Mesendoderm (in vitro differentiated cells): Measurements from ENCODE around the gene ADGRE2.

Experiments
- DNase-seq: peaks from one replicate; pipeline ENCODE4 v3.0.0; 2013
- H2AK5ac ChIP-seq: 2 replicates; pipeline ENCODE4 v1.6.1; 2013; ENCODE audit warnings: low read length, inconsistent platforms
- H2BK120ac ChIP-seq: 2 replicates; pipeline ENCODE4 v1.6.1; 2013; ENCODE audit warnings: low read depth, mild to moderate bottlenecking, low read length, moderate library complexity, mixed read lengths
- H2BK15ac ChIP-seq: replicated peaks from 2 replicates; pipeline ENCODE4 v1.6.1; 2013; ENCODE audit warnings: low read depth, mild to moderate bottlenecking, moderate library complexity
- H2BK5ac ChIP-seq: 2 replicates; pipeline ENCODE4 v1.6.1; 2013; ENCODE audit warnings: low read length, inconsistent platforms
- H3K18ac ChIP-seq: 2 replicates; pipeline ENCODE4 v1.6.1; 2013; ENCODE audit warnings: mild to moderate bottlenecking, low read length, mixed read lengths
- H3K23ac ChIP-seq: one replicate; pipeline ENCODE4 v1.6.1; 2013; ENCODE audit warnings: low read length
- H3K27ac ChIP-seq: 2 replicates; pipeline ENCODE4 v1.5.1; 2013; ENCODE audit warnings: low read depth, mild to moderate bottlenecking, inconsistent platforms, low read length, moderate library complexity
- H3K27me3 ChIP-seq: 2 replicates; pipeline ENCODE4 v1.6.1; 2013; ENCODE audit warnings: low read length, control low read depth, mild to moderate bottlenecking, inconsistent platforms; ENCODE audit not compliant: insufficient read depth, poor library complexity
- H3K36me3 ChIP-seq: 2 replicates; pipeline ENCODE4 v1.6.1; 2013; ENCODE audit warnings: low read length, inconsistent platforms; ENCODE audit not compliant: control insufficient read depth, insufficient read depth
- H3K4ac ChIP-seq: one replicate; pipeline ENCODE4 v1.6.1; 2013; ENCODE audit warnings: low read depth, mild to moderate bottlenecking, low read length, moderate library complexity
- H3K4me1 ChIP-seq: 2 replicates; pipeline ENCODE4 v1.6.1; 2013; ENCODE audit warnings: low read depth, low read length, inconsistent platforms; ENCODE audit not compliant: control insufficient read depth
- H3K4me2 ChIP-seq: 2 replicates; pipeline ENCODE4 v1.6.1; 2013; ENCODE audit warnings: low read length
- H3K4me3 ChIP-seq: 2 replicates; pipeline ENCODE4 v1.5.1; 2013; ENCODE audit warnings: mild to moderate bottlenecking, low read length
- H3K56ac ChIP-seq: one replicate; pipeline ENCODE4 v1.6.1; 2013; ENCODE audit warnings: low read length
- H3K79me1 ChIP-seq: 2 replicates; pipeline ENCODE4 v1.6.1; 2013; ENCODE audit warnings: low read length, inconsistent platforms
- H3K79me2 ChIP-seq: 2 replicates; pipeline ENCODE4 v1.6.1; 2013; ENCODE audit warnings: mild to moderate bottlenecking, low read length; ENCODE audit not compliant: control insufficient read depth, insufficient read depth
- H3K9ac ChIP-seq: 2 replicates; pipeline ENCODE4 v1.6.1; 2013; ENCODE audit warnings: low read length, inconsistent platforms
- H4K5ac ChIP-seq: one replicate; pipeline ENCODE4 v1.6.1; 2013; ENCODE audit warnings: low read length
- H4K8ac ChIP-seq: one replicate; pipeline ENCODE4 v1.6.1; 2013; ENCODE audit warnings: low read depth, mild to moderate bottlenecking, control low read depth, low read length, moderate library complexity
- WGBS: extraction: QIAGEN DNeasy Blood & Tissue Kit; methylation state at CpG from one replicate; pipeline ENCODE4 v1.1.7; 2013; ENCODE audit warnings: low lambda C conversion rate, missing lambda C conversion rate; ENCODE audit not compliant: insufficient coverage; ENCODE audit errors: extremely low coverage; 5-methylcytosine and 5-hydroxymethylcytosine counted together

ADGRE2 gene

GRCh38 chr19:14814982-14815652 lies 36.8 kb upstream of the ADGRE2 start:
- H3K18ac ChIP-seq: no peak overlapping the region
- no peak overlapping the region for H3K9ac ChIP-seq
- H3K4ac ChIP-seq: no peak overlapping the region
- no peaks in the 10 kb centered on the region for H3K79me1 ChIP-seq
- no peak overlapping the region for H3K4me3 ChIP-seq
- no peaks in the 10 kb centered on the region for H3K79me2 ChIP-seq
- no peak overlapping the region for H3K4me2 ChIP-seq
- H2BK120ac ChIP-seq: no peak overlapping the region
- no peak overlapping the region for H3K27ac ChIP-seq
- no peak overlapping the region for H2BK5ac ChIP-seq
- H3K56ac ChIP-seq: no peak overlapping the region
- no peak overlapping the region for H2AK5ac ChIP-seq
- no peak overlapping the region for H4K8ac ChIP-seq
- no CpG with 5 or more reads among the region's 2 CpGs for WGBS
- no peak overlapping the region for H4K5ac ChIP-seq
- no peak for DNase-seq
- H2BK15ac ChIP-seq: no peak overlapping the region
- H3K4me1 ChIP-seq: no peaks in the 10 kb centered on the region
- H3K23ac ChIP-seq: no peak overlapping the region
- no peaks in the 10 kb centered on the region for H3K27me3 ChIP-seq
- no peaks in the 10 kb centered on the region for H3K36me3 ChIP-seq

GRCh38 chr19:14809272-14810057 lies 31.1 kb upstream of the ADGRE2 start:
- Histone ChIP-seq H4K8ac (no peak overlapping the region), H3K56ac (no peak overlapping the region), H3K79me2 (no peaks in the 10 kb centered on the region), H3K18ac (no peak overlapping the region), H3K79me1 (no peaks in the 10 kb centered on the region), H3K27ac (no peak overlapping the region), H3K4me3 (no peak overlapping the region), H3K27me3 (no peaks in the 10 kb centered on the region), H3K36me3 (no peaks in the 10 kb centered on the region), H3K4me2 (no peak overlapping the region), H3K4me1 (no peaks in the 10 kb centered on the region), H2BK15ac (no peak overlapping the region), H3K4ac (no peak overlapping the region), H3K23ac (no peak overlapping the region), H4K5ac (no peak overlapping the region), H2BK5ac (no peak overlapping the region), H3K9ac (no peak overlapping the region), H2BK120ac (no peak overlapping the region), H2AK5ac (no peak overlapping the region)
- no CpG with 5 or more reads among the region's 9 CpGs for WGBS
- no peak for DNase-seq

GRCh38 chr19:14804765-14805164 lies 26.4 kb upstream of the ADGRE2 start:
- Histone ChIP-seq H3K4ac (no peak overlapping the region), H3K79me1 (no peaks in the 10 kb centered on the region)

GRCh38 chr19:14798760-14799159 lies 20.4 kb upstream of the ADGRE2 start:
- H3K27ac ChIP-seq: no peak overlapping the region
- H3K23ac ChIP-seq: no peak overlapping the region
- no peak overlapping the region for H2BK120ac ChIP-seq
- H3K4me1 ChIP-seq: no peaks in the 10 kb centered on the region
- no peak for DNase-seq
- H3K56ac ChIP-seq: no peak overlapping the region
- no peak overlapping the region for H3K18ac ChIP-seq
- H3K79me1 ChIP-seq: no peaks in the 10 kb centered on the region
- no peaks in the 10 kb centered on the region for H3K79me2 ChIP-seq
- H2AK5ac ChIP-seq: no peak overlapping the region
- no peak overlapping the region for H3K4ac ChIP-seq
- no CpG with 5 or more reads among the region's 5 CpGs for WGBS
- H4K8ac ChIP-seq: no peak overlapping the region
- H3K27me3 ChIP-seq: no peaks in the 10 kb centered on the region
- H3K36me3 ChIP-seq: no peaks in the 10 kb centered on the region
- no peak overlapping the region for H4K5ac ChIP-seq
- no peak overlapping the region for H3K4me2 ChIP-seq
- H2BK15ac ChIP-seq: no peak overlapping the region
- no peak overlapping the region for H3K4me3 ChIP-seq
- H3K9ac ChIP-seq: no peak overlapping the region
- no peak overlapping the region for H2BK5ac ChIP-seq

More at GRCh38 chr19:14804765-14805164, 26.4 kb upstream of the ADGRE2 start:
- Histone ChIP-seq H3K18ac (no peak overlapping the region), H3K23ac (no peak overlapping the region), H4K8ac (no peak overlapping the region), H3K27me3 (no peaks in the 10 kb centered on the region), H2AK5ac (no peak overlapping the region), H2BK15ac (no peak overlapping the region), H3K4me3 (no peak overlapping the region), H4K5ac (no peak overlapping the region), H3K9ac (no peak overlapping the region), H3K36me3 (no peaks in the 10 kb centered on the region), H3K4me1 (no peaks in the 10 kb centered on the region), H2BK5ac (no peak overlapping the region), H3K4me2 (no peak overlapping the region), H3K27ac (no peak overlapping the region), H3K79me2 (no peaks in the 10 kb centered on the region), H2BK120ac (no peak overlapping the region), H3K56ac (no peak overlapping the region)
- DNase-seq: no peak
- 100% methylated on average over 1 of the region's 3 CpGs for WGBS

GRCh38 chr19:14796021-14796420 lies 17.7 kb upstream of the ADGRE2 start:
- WGBS: no CpG with 5 or more reads among the region's 11 CpGs
- H4K5ac ChIP-seq: no peak overlapping the region
- H3K27ac ChIP-seq: no peak overlapping the region
- no peak overlapping the region for H3K18ac ChIP-seq
- H2AK5ac ChIP-seq: no peak overlapping the region
- no peak overlapping the region for H3K4me3 ChIP-seq
- no peak overlapping the region for H4K8ac ChIP-seq
- H3K4ac ChIP-seq: no peak overlapping the region
- no peaks in the 10 kb centered on the region for H3K4me1 ChIP-seq
- no peak overlapping the region for H3K56ac ChIP-seq
- no peak for DNase-seq
- H2BK15ac ChIP-seq: no peak overlapping the region
- H3K79me2 ChIP-seq: no peaks in the 10 kb centered on the region
- no peak overlapping the region for H2BK5ac ChIP-seq
- H3K27me3 ChIP-seq: no peaks in the 10 kb centered on the region
- no peak overlapping the region for H3K23ac ChIP-seq
- no peak overlapping the region for H3K9ac ChIP-seq
- H3K4me2 ChIP-seq: no peak overlapping the region
- no peaks in the 10 kb centered on the region for H3K36me3 ChIP-seq
- no peak overlapping the region for H2BK120ac ChIP-seq
- no peaks in the 10 kb centered on the region for H3K79me1 ChIP-seq
